Thyroid gland (tissue), 4 donors: Measurements from ENCODE around the gene EID1.

Experiments
- POLR2A ChIP-seq, 2 donors: fragments of 450-650 bp; IDR thresholded peaks; one replicate each; pipeline ENCODE4 v1.6.1; 2017; ENCODE audit warnings: antibody characterized with exemption in 2 of 2, mild to moderate bottlenecking in 2 of 2, moderate library complexity in 1 of 2
- TF ChIP-seq, protein P1 (sequence below), 6 experiments: fragments of 200-600 bp in 3 of 6; fragments of 450-650 bp in 3 of 6; sonication (generic) in 3 of 6; IDR thresholded peaks; one replicate each; pipeline ENCODE4 v1.5.1; 2016 to 2019; ENCODE audit warnings: antibody characterized with exemption in 6 of 6, mild to moderate bottlenecking in 2 of 6, inconsistent platforms in 1 of 6, moderate library complexity in 1 of 6

DNA sequence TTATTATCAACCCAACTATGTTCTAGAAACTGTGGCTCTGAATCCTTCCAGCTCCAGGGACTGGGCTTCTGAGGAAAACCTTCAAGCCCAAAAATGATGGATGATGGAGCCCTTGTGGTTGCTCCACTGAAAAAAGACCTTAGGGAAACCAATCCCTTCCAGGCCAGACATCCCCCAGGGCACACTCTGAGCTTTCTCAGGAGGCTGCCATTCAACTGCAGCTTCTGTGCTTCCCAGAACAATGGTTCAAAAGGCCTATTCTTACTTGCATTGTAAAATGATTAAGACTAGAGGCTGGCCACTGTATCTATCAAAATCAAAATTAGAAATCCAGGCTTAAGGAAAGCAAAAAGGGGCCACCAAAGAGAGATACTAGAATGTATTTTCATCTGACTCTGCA lies 27.3 kb downstream of the EID1 start:
- TF ChIP-seq, protein P1, sequence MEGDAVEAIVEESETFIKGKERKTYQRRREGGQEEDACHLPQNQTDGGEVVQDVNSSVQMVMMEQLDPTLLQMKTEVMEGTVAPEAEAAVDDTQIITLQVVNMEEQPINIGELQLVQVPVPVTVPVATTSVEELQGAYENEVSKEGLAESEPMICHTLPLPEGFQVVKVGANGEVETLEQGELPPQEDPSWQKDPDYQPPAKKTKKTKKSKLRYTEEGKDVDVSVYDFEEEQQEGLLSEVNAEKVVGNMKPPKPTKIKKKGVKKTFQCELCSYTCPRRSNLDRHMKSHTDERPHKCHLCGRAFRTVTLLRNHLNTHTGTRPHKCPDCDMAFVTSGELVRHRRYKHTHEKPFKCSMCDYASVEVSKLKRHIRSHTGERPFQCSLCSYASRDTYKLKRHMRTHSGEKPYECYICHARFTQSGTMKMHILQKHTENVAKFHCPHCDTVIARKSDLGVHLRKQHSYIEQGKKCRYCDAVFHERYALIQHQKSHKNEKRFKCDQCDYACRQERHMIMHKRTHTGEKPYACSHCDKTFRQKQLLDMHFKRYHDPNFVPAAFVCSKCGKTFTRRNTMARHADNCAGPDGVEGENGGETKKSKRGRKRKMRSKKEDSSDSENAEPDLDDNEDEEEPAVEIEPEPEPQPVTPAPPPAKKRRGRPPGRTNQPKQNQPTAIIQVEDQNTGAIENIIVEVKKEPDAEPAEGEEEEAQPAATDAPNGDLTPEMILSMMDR (IDR thresholded peaks at IDR 0.05), result no peak
- no peak for TF ChIP-seq POLR2A (IDR thresholded peaks at IDR 0.05)
